Measurements from ENCODE around the gene BCCIP.

GRCh38 chr10:125773687-125774543, 49.4 kb upstream of the BCCIP start:
- no peak for TF ChIP-seq CTCF (IDR thresholded peaks at IDR 0.05)
- no peak for TF ChIP-seq POLR2A (IDR thresholded peaks at IDR 0.05)
